NCI-H82 treated with DMSO at 0.1 percent for 48 hours (cell line): Measurements from ENCODE around the gene DCAF17.
"Not testable (repeated sequence)": the region's sequence is repeated elsewhere in the genome, so short reads cannot be mapped to it uniquely, and the experiment has no call there.

Experiments
- DNase-seq: peaks from one replicate; lab custom pipeline; 2025; ENCODE audit not compliant: unreplicated experiment; lab: John Stamatoyannopoulos, UW

DCAF17 gene

GRCh38 chr2:171451074-171451473 lies 17.0 kb downstream of the DCAF17 start:
- DNase-seq = no peak

DNA sequence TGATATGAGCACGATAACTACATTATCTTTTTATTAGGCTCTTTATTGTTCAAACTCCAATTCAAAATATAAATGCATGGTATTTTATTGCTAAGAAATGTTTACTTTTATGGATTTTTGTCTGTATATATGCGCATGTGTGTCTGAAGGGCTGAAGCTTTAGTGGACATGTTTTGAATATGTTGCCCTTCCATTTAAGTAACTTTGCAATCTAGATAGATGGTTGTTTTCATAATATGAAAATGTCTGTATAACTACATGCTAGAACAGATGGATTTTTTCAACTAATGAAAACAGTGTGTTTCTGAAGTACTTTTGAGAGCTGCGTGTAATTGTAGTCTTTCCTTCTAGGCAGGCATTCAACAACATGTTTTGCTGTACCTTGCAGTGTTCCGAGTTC lies 18.7 kb downstream of the DCAF17 start:
- DNase-seq = no peak

- DNase-seq = no peak
Observed at GRCh38 chr2:171459498-171459897, 25.5 kb downstream of the DCAF17 start.

GRCh38 chr2:171460537-171460936 lies 26.5 kb downstream of the DCAF17 start:
- DNase-seq = no peak

DNA sequence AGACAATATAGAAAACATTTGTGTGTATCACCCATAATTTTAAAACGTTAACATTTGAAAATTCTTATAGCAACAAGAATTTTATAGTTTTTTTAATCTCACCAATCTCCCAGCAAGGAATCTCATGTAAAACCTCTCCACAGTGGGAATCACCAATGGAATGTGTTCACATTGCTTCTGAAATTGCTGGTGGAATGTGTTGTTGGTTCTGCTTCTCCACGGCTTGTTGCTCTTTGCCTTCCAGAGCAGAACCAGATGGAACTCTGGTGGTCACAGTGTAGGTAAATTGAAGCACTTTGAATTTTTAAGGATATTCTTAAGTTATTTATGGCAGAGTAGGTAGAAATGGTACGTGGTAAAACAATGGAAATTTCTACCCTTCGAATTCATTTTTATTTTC lies 35.1 kb downstream of the DCAF17 start:
- DNase-seq = no peak

DNA sequence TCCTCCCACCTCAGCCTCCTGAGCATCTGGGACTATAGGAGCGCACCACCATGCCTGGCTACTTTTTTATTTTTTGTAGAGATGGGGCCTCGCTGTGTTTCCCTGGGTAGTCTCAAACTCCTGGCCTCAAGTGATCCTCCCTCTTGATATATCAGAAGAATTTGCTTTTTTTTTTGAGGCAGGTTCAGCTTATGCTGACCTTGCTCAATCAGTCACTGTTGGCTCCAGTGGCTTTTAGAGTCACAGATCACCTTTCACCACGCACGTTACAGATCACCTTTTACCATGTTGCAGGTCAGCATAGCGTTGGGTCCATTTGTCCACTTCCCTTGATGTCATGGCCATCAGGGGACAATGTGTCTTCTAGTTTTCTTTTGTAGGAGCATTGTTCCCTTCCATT lies 36.1 kb downstream of the DCAF17 start:
- no peak for DNase-seq

DNA sequence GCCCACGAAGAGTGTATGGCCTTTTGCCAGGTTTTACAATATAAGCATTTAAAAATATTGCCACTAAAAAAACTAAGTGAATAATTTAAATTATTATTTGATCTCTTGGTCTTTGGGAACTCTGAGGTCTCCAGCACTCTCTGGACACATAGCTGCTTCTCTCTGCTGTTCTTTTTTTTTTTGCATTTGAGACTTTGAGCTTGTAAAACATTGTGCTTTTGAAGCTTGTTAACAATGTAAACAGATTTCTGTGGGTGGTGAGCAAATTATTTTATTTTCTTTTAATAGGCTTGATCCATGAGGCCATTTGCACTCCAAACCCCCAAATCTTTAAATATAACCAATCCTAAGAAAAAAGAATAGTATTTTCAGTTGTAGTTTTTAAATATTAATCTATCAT lies 42.0 kb downstream of the DCAF17 start:
- no peak for DNase-seq

GRCh38 chr2:171478345-171478744 lies 44.3 kb downstream of the DCAF17 start:
- DNase-seq = no peak

- DNase-seq = no peak
Observed at GRCh38 chr2:171479154-171479814, 45.3 kb downstream of the DCAF17 start.

DNA sequence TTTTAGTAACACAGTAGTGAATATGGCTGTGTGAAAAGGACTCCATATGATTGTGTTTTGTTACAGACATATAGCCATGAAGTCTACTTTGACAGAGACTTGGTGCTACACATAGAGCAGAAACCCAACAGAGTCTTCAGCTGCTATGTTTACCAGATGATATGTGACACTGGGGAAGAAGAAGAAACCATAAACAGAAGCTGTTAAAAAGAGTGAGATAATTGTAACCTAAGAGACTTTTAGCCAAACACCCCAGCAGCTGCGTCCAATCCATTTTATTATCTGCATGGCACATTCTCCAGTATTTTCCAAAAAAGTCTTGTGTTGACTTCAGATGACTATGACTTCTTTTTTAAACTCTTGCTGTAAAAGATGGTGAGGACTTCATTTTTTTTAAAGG lies 46.9 kb downstream of the DCAF17 start:
- no peak for DNase-seq

DNA sequence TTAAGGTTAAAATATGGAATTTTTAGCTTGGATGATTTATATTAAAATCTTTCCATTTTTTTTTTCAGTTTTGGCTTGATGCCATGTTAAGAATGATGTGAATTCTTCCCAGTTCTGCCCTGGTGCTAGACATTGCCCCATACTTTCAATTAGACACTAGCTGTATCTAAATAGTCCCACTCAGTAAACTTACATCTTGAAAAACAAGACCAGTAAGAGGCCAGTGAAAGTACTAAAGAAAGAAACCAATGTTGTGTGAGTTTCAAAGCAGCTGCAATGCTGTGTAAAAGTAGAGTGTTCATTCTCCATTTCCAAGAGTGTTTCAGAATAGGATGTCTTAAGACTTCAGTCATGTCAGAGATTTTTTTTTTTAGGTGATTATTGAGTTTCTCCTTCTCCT lies 48.3 kb downstream of the DCAF17 start:
- DNase-seq = no peak

DNA sequence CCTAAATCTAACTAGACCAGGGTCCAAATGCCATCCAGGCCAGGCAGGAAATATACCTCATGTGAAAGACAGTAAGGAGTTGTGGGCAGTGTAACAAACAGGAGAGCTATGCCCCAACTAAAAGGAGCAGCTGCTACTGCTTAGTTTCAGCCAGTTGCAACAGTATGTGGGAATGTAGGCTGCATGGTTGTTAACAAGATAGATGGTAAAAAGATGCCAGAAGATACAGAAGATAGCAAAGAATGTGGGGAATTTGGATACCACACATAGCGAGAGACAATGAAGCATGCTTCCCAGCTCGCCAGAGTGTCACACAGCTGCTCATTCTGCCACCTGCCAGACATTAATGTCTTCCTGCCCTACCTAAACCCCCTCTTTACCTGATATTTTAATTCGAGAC lies 48.9 kb downstream of the DCAF17 start:
- DNase-seq = no peak

GRCh38 chr2:171483793-171484192 lies 49.8 kb downstream of the DCAF17 start:
- no peak for DNase-seq

GRCh38 chr2:171485116-171485515 lies 51.1 kb downstream of the DCAF17 start:
- no peak for DNase-seq

GRCh38 chr2:171487201-171487600 lies 53.2 kb downstream of the DCAF17 start:
- DNase-seq = no peak

DNA sequence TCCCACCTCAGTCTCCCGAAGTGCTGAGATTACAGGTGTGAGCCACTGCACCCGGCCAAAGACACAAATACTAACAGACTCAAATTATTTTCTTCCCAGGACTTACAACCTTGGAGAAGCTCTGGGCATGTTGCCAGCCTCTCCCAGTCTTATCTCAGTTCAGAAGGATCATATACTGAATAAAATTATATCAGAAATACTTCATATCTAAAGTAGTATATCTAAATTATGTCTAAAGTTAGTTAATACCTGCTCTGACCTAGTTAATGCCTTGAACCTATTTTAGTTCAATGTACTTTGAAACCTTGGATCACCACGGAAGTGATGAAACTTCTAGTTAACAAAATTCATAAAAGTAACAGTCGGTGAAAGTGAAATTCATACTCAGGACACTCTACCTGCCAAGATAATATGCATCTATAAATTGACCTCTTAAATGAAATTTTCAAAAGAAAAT lies 53.8 kb downstream of the DCAF17 start:
- DNase-seq = no peak

GRCh38 chr2:171490577-171490976 lies 56.6 kb downstream of the DCAF17 start:
- no peak for DNase-seq

DNA sequence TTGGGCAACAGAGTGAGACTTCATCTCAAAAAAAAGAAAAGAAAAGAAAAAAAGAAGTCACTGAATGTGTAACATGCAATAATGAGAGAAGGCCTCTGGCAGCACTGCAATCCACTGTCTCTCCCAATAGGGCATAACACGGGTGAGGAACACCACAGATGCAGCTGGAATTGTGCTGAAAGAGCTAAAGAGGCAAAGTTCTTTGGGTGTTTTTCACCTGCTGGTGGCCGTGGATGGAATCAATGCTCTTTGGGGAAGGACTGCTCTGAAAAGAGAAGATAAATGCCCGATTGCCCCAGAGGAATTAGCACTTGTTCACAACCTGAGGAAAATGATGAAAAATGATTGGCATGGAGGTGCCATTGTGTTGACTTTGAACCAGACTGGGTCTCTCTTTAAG lies 57.3 kb downstream of the DCAF17 start:
- DNase-seq = no peak

DNA sequence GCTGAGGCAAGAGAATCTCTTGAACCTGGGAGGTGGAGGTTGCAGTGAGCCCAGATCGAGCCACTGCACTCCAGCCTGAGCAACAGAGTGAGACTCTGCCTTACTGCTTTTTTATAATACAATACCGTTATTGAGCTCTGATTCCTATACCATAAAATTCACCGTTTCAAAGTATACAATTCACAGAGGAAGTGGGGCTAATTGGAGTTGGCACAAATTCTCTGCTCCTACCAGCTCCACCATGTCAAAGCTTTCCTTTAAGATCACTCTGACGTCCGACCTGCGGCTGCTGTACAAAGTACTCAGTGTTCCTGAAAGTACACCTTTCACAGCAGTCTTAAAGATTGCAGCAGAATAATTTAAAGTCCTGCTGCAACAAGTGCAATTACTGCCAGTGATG lies 58.6 kb downstream of the DCAF17 start:
- DNase-seq = no peak

GRCh38 chr2:171497664-171498063 lies 63.6 kb downstream of the DCAF17 start:
- DNase-seq = not testable (repeated sequence)

GRCh38 chr2:171505374-171505773 lies 71.3 kb downstream of the DCAF17 start:
- no peak for DNase-seq

DNA sequence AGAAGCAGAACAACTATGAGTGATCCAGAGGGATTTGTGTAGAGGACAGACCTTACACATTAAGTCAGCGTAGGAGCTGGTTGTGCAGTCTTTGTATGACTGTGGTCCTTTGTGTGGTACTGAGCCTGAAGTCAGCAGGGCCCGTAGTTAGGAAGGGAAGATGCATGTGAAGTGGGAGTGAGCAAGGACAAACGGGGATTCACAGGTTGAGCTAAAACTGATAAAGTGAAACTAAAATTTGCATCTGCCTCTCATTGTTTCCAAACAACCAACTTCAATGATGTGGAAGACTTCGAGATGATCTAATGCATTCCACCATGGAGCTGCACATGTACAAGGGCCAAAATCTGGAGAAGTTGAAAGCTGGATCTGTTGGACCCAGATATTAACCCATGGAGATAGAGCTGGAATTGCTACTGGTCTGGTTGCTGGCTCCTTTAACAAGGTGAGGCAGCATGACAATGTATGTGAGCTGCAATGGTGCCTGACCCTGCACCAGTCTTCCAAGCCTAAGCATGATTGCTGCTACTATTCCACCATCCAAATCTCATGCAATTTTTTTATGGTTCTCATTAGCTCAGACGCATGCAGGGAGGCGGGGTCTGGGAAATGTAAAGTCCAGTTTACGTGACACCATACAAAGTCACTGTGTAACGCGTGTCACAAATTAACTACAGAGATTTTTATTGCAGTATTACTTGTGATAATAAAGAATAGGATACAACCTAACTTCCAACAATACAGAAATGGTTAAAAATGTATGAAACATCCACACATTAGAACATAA lies 76.1 kb downstream of the DCAF17 start:
- no peak for DNase-seq

DNA sequence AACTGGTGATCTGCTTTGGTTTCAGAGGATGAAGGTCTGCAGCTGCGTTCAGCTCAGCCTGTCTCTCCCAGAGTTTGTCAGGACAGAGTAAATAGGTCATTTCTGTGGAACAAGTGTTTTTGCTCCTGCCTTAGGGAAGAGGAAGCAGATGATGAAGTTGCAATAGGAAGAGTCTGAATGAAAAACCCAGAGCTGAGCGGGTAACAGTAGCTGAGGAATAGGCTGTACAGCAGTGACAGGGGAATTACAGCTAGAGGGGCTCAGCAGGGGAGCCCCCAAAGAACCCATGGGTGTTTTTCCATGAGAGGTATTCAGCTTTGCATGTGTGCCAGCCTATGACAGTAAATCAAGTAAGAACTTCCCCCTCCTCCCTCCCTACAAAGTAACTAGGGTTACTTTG lies 78.0 kb downstream of the DCAF17 start:
- no peak for DNase-seq
